Small intestine (tissue), 7 donors: ENCODE results near the gene UBE3B. TPM values are rescaled to one million over a fixed set of nuclear protein-coding genes. Genes with fewer than 3 reads are reported as not detected.

Experiments
- DNase-seq, 2 donors: peaks; one replicate each; pipeline versions ENCODE4 v3.0.0 to v3.0.0-alpha.2; 2013
- FAIRE-seq: peaks from 2 replicates; lab custom pipeline; 2012; peaks lifted over from hg19 to GRCh38; lab: Jason Lieb, UNC
- H3K27ac ChIP-seq, 3 donors: one replicate each; pipeline ENCODE4 v1.5.1; 2013; ENCODE audit warnings: low read length in 2 of 3, mild to moderate bottlenecking in 2 of 3, control low read depth in 1 of 3, inconsistent platforms in 1 of 3, low read depth in 1 of 3, moderate library complexity in 1 of 3
- H3K27me3 ChIP-seq, 3 donors: one replicate each; pipeline ENCODE4 v1.6.1; 2013; ENCODE audit warnings: low read length in 3 of 3, inconsistent platforms in 1 of 3; ENCODE audit not compliant: control insufficient read depth in 3 of 3, insufficient read depth in 3 of 3
- H3K36me3 ChIP-seq, 3 donors: one replicate each; pipeline ENCODE4 v1.6.1; 2013; ENCODE audit warnings: low read length in 3 of 3, inconsistent platforms in 1 of 3, low read depth in 1 of 3, mild to moderate bottlenecking in 1 of 3, moderate library complexity in 1 of 3; ENCODE audit not compliant: control insufficient read depth in 3 of 3, insufficient read depth in 2 of 3
- H3K4me1 ChIP-seq, 3 donors: one replicate each; pipeline ENCODE4 v1.6.1; 2013; ENCODE audit warnings: low read length in 2 of 3, inconsistent platforms in 1 of 3, low read depth in 1 of 3, mild to moderate bottlenecking in 1 of 3, moderate library complexity in 1 of 3; ENCODE audit not compliant: control insufficient read depth in 3 of 3, insufficient read depth in 2 of 3
- H3K4me3 ChIP-seq, 3 donors: one replicate each; pipeline ENCODE4 v1.5.1; 2013; ENCODE audit warnings: low read length in 3 of 3, control low read depth in 1 of 3, inconsistent platforms in 1 of 3, low read depth in 1 of 3, mild to moderate bottlenecking in 1 of 3, moderate library complexity in 1 of 3
- H3K9me3 ChIP-seq, 2 donors: one replicate each; pipeline ENCODE4 v1.6.1; 2013; ENCODE audit warnings: low read depth in 1 of 2, low read length in 1 of 2; ENCODE audit not compliant: control insufficient read depth in 2 of 2, insufficient read depth in 1 of 2
- WGBS, 3 donors: extraction: QIAGEN DNeasy Blood & Tissue Kit; methylation state at CpG; one replicate each; pipeline ENCODE4 v1.1.7; 2013; 5-methylcytosine and 5-hydroxymethylcytosine counted together
- polyA plus RNA-seq, 4 donors: library from polyadenylated mRNA; stranded (reverse) in 3 of 4; unstranded in 1 of 4; fragments of 200-250 nt in 3 of 4; fragments of 120-200 nt in 1 of 4; gene quantifications; one replicate each; pipeline versions ENCODE4 v1.2.1 to v1.2.3, GENCODE V29; 2013
- donor health status: healthy with polysubstance abuse.
- donor health status: control.
- donor health status: control.
- donor health status: Bipolar disorder and iron deficiency.
- donor health status: healthy.

UBE3B gene
- polyA plus RNA-seq, 4 donors, result 13.0 to 33.2 (median 13.3) TPM

DNA sequence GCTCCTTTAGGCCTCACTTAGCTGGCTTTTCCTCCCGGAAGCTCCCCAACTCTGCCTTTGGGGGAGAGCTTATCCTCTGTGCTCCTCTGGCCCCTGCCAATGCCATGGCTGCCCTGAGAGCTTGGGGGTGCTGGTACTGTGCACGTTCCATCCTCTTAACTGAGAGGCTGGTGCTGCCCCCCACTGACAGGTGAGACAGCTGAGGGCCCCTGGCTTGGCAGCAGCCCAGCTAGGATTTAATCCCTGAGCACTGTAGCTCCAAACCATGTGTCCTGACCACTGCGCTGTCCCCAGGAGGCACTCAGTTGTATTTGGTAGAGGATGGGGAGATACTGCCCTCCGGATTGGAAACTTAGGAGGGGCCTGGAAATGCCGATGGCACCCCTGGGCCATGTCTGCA lies 46.1 kb downstream of the UBE3B start:
- DNase-seq (no peak), FAIRE-seq (no peak)
- H3K4me1 ChIP-seq, result no peaks in the 10 kb centered on the region
- no peaks in the 10 kb centered on the region for H3K27me3 ChIP-seq
- no peak overlapping the region for H3K4me3 ChIP-seq
- peaks cover 7 to 72% (median 18%) of the 10 kb centered on the region in 3 donors for H3K36me3 ChIP-seq
- no peak overlapping the region for H3K27ac ChIP-seq
- H3K9me3 ChIP-seq, result no peaks in the 10 kb centered on the region
- WGBS, 3 donors, result 92 to 96% (median 95%) methylated on average over 5 of the region's 5 CpGs

- 85 to 96% (median 92%) methylated on average over 26 of the region's 26 CpGs for WGBS, 3 donors
- Histone ChIP-seq H3K4me3 (no peak overlapping the region), H3K27me3 (no peaks in the 10 kb centered on the region), H3K4me1 (no peaks in the 10 kb centered on the region), H3K9me3 (no peaks in the 10 kb centered on the region), H3K27ac (no peak overlapping the region), H3K36me3 (peaks cover 7 to 72% (median 18%) of the 10 kb centered on the region in 3 donors)
- DNase-seq, result no peak
- no peak for FAIRE-seq
Observed at GRCh38 chr12:109524466-109525278, 47.2 kb downstream of the UBE3B start.

DNA sequence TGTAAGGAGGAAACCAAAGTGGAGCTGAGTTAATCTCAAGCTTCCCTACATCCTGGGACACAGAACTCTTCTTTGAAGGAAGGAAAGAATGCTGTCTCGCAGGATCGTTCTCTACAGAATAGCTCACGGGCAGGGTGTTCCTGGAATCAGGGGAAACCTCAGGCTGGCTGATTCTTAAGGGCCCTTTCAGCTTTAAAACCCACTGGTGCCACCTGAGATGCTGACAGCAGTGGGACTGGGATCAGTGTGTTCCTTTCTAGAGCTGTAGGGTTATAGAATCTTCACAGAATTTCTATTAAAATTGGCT lies 47.8 kb downstream of the UBE3B start:
- H3K9me3 ChIP-seq, result no peaks in the 10 kb centered on the region
- H3K4me3 ChIP-seq, result no peak overlapping the region
- H3K36me3 ChIP-seq, result peaks cover 7 to 72% (median 23%) of the 10 kb centered on the region in 3 donors
- FAIRE-seq (no peak), DNase-seq (no peak)
- H3K27me3 ChIP-seq, result no peaks in the 10 kb centered on the region
- H3K27ac ChIP-seq, result no peak overlapping the region
- no peaks in the 10 kb centered on the region for H3K4me1 ChIP-seq
- WGBS, 3 donors, result 85 to 94% (median 89%) methylated on average over 3 of the region's 3 CpGs

- FAIRE-seq (no peak), DNase-seq (no peak)
- H3K27ac ChIP-seq, result no peak overlapping the region
- H3K4me1 ChIP-seq, result no peaks in the 10 kb centered on the region
- no peaks in the 10 kb centered on the region for H3K9me3 ChIP-seq
- H3K27me3 ChIP-seq, result no peaks in the 10 kb centered on the region
- WGBS, 3 donors, result 81 to 90% (median 87%) methylated on average over 8 of the region's 8 CpGs
- H3K36me3 ChIP-seq, result peaks cover 7 to 66% (median 22%) of the 10 kb centered on the region in 3 donors
- H3K4me3 ChIP-seq, result no peak overlapping the region
Observed at GRCh38 chr12:109527489-109528123, 50.2 kb downstream of the UBE3B start.

GRCh38 chr12:109529691-109530640 lies 52.5 kb downstream of the UBE3B start:
- Histone ChIP-seq H3K27me3 (no peaks in the 10 kb centered on the region), H3K36me3 (peaks cover 2 to 65% (median 18%) of the 10 kb centered on the region in 3 donors), H3K4me1 (no peaks in the 10 kb centered on the region), H3K9me3 (no peaks in the 10 kb centered on the region), H3K4me3 (no peak overlapping the region), H3K27ac (no peak overlapping the region)
- no peak for DNase-seq
- WGBS, 3 donors, result 75 to 85% (median 84%) methylated on average over 19 of the region's 19 CpGs
- FAIRE-seq, result no peak

DNA sequence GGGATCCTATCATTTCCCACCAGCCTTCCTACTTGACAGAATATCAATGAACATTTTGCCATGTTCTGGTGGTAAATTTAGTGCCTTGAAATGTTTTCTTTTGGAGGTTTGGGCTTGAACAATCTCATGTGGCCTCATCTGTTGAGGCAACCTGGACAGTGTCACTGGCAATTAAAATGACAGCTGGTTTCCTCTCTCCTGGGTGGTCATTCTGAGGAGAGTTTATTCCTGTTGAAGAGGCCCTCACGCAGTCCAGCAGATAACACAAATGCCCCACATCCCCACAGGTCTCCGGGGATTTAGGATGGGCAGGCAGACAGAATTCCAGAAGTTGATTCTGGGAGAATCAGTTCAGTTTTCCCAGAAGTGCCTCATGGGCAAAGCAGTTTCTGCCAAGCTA lies 54.0 kb downstream of the UBE3B start:
- no peak for FAIRE-seq

GRCh38 chr12:109532721-109533486 lies 55.5 kb downstream of the UBE3B start:
- H3K36me3 ChIP-seq, result peaks cover 0 to 71% (median 14%) of the 10 kb centered on the region in 3 donors
- H3K9me3 ChIP-seq, result no peaks in the 10 kb centered on the region
- no peaks in the 10 kb centered on the region for H3K27me3 ChIP-seq
- H3K4me3 ChIP-seq, result no peak overlapping the region
- H3K4me1 ChIP-seq, result no peaks in the 10 kb centered on the region
- no peak for FAIRE-seq
- no peak for DNase-seq
- no peak overlapping the region for H3K27ac ChIP-seq
- WGBS, 3 donors, result 88 to 92% (median 91%) methylated on average over 24 of the region's 24 CpGs

More for the DNA sequence above, 54.0 kb downstream of the UBE3B start:
- 69 to 94% (median 89%) methylated on average over 2 of the region's 2 CpGs for WGBS, 3 donors
- no peak overlapping the region for H3K27ac ChIP-seq
- peaks cover 0 to 75% (median 18%) of the 10 kb centered on the region in 3 donors for H3K36me3 ChIP-seq
- H3K9me3 ChIP-seq, result no peaks in the 10 kb centered on the region
- DNase-seq, result no peak
- no peaks in the 10 kb centered on the region for H3K4me1 ChIP-seq
- H3K4me3 ChIP-seq, result no peak overlapping the region
- H3K27me3 ChIP-seq, result no peaks in the 10 kb centered on the region

GRCh38 chr12:109533487-109533740 lies 56.0 kb downstream of the UBE3B start:
- Histone ChIP-seq H3K4me3 (no peak overlapping the region), H3K9me3 (no peaks in the 10 kb centered on the region), H3K27ac (no peak overlapping the region), H3K36me3 (peaks cover 0 to 76% (median 14%) of the 10 kb centered on the region in 3 donors), H3K4me1 (no peaks in the 10 kb centered on the region), H3K27me3 (no peaks in the 10 kb centered on the region)
- FAIRE-seq (no peak), DNase-seq (no peak)
- WGBS, 3 donors, result 94 to 97% (median 94%) methylated on average over 8 of the region's 8 CpGs
